ENCODE measurements around the gene MLN. TPM values are rescaled to one million over a fixed set of nuclear protein-coding genes. Genes with fewer than 3 reads are reported as not detected.

Gene MLN
- total RNA-seq, 1 experiment from 2014 or later, result not detected

GRCh38 chr6:33752646-33753015, 51.2 kb downstream of the MLN start:
- no peak for DNase-seq (ENCODE audit: low spot score)

DNA sequence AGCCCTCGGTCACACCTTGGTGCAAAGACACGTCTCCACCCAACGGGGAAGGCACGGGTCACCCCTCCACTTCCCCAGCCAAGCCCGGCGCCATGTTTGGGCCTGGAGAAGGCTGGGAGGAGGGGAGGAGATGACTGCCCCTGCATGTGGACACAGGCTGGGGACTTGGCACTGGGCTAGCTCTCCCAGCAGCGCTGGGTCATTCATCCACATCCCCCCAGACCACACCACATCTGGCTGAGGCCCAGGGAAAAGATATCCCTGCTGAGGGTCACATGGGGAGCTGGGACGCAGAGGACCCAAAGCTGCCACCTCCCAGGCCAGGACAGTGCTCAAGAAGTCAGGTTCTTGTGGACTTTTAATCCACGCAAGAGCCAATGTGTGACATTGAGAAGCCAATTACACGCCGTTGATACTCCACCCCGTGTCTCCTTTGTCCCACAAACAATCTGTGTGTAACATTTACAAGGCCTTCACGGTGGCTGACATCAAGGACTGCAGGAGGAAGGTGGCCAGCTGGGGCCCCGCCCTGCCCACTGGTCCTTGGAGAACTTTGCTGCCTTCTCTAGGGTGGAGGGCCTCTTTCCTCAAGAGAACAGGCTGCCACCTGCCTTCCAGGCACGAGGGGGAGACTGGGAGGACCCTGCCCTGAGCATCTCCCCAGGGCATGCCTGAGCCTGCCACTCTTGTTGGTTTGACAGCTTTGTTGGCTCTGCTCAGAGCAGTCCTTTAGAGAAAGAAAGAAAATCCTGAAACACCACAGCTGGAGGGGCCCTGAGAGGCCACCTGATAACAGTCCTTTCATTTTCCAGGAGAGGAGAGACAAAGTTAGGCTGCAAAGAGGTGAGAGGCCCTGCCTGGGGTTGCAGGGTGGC, 51.8 kb downstream of the MLN start:
- no peak for DNase-seq (ENCODE audit: low spot score)

- no peak for DNase-seq (ENCODE audit: low spot score)
Measured at GRCh38 chr6:33750244-33750991, 53.4 kb downstream of the MLN start.

DNA sequence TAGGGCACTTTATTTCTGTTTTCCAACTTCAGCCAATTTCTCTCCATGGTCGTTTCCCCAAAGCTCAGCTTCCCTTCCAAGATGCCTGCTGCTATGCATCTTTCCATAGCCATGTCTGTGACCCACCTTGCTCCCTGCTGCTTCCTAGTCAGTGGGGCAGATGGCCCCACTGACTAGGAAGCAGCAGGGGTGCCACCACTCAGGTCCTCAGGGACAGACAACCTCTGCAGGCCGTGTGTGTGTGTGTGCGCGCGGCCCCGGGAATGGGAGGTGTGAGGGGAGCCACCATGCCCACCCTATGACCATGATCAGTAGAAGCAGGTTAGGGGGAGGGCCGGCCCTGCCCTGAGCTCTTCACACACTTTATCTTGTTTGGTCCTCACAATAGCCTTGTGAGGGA, 54.4 kb downstream of the MLN start:
- no peak for DNase-seq (ENCODE audit: low spot score)

GRCh38 chr6:33748841-33749240, 55.0 kb downstream of the MLN start:
- no peak for DNase-seq (ENCODE audit: low spot score)

- DNase-seq (ENCODE audit: low spot score), result no peak
Measured at GRCh38 chr6:33747823-33748222, 56.0 kb downstream of the MLN start.

- no peak for DNase-seq (ENCODE audit: low spot score)
Measured at GRCh38 chr6:33746651-33747100, 57.1 kb downstream of the MLN start, which contains the start of gene IP6K3. Gene IP6K3 (minus strand): TSS chr6:33746905. CDS start chr6:33735476, 11,429 bp downstream.

DNA sequence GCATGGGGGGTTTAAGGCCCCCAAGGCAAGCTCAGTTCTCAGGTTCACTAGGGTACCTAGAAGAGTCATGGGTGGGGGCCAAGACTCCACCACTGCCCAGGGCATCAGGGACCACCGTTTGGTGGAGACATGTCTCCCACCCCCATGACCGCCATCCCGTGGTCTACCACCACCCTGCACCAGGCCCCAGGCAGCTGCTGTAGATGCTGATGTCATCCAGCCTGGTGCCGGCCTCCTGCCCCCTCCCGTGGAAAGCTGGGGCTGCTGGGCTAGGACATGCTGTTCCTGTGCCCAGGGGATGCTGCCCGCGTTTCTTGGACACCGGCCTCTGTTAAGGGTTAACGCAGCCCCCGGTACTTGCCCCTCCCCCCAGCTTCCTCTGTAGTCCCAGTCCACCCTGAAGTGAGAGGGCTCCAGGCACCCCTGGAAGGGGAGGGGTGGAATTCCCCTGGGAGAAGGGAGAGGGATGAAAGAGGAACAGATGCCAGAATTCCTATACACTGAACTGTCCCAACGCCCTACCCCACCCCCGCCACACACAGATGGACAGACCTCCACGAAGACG, 57.7 kb downstream of the MLN start:
- DNase-seq (ENCODE audit: low spot score), result no peak

DNA sequence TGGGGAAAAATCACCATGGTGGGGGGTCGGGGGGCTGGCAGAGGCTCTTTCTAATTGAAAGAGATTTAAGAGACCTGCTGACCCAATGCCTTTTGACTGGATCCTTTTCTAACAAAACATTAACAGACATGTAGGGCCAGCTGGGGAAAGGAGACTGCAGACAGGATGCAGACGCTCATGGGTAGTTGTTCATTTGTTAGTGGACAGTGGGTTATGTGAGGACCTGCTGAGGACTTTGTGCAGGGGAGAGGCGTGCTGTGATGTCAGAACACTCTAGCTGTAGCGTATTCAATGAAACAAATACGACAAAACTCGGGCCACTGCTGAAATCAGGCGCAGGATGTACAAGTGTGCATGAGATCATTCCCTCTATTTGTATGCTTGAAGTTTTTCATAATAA, 58.3 kb downstream of the MLN start:
- DNase-seq (ENCODE audit: low spot score), result no peak

DNA sequence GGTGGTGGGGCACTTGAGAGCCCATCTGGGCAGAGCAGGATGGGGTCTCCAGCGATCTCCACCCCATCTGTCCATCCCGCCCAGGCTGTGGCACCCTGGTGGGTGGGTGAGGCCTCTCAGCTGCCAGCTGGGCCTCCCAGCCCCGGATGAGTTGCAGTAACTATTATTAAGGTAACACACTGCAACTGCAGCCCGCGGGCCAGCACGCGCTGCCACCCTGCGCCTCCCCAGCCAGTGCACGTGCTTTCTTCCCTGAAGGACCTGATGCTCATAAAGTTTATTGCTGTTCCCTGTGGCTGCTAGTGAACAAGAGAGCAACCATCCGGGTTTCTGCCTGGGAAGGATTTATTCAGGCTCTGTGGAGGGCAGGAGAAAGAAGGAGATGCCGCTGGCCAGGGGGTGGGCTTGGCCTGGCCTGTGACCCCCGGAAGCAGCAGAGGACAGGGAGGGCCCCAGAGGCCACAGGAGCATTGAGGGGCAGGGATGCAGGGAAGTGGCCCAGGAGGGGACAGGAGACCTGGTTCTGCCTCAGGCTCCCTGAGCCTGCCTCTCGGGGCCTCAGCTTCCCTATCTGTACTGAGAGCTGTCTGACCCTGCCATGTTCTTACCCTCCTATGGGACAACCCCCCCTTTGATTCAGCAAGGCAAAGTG, 58.8 kb downstream of the MLN start:
- DNase-seq (ENCODE audit: low spot score), result no peak

Other genes with a start within 250 kb of the MLN start
- gene BAK1, start 223.7 kb downstream of the MLN start, total RNA-seq (2014; rRNA removed; shearing (Covaris generic)), result 19.7 and 27.8 TPM in 2 replicates
- gene ITPR3, start 182.7 kb downstream of the MLN start, total RNA-seq (2014; rRNA removed; shearing (Covaris generic)), result 92.2 and 110 TPM in 2 replicates
- 43.4 and 49.0 TPM in 2 replicates for gene UQCC2, start 92.3 kb downstream of the MLN start, total RNA-seq (2014; rRNA removed; shearing (Covaris generic))
- not detected in 2 replicates for gene IP6K3, start 57.1 kb downstream of the MLN start, total RNA-seq (2014; rRNA removed; shearing (Covaris generic))
- 42.1 and 50.2 TPM in 2 replicates for gene LEMD2, start 14.9 kb downstream of the MLN start, total RNA-seq (2014; rRNA removed; shearing (Covaris generic))

Measured in HT-29 (cell line).